ENCODE results near the gene KLF16. TPM values are rescaled to one million over a fixed set of nuclear protein-coding genes. Genes with fewer than 3 reads are reported as not detected.

The KLF16 gene
- total and polyA plus RNA-seq, 9 of the 15 experiments (the other 6 are each of a cell fraction or from before 2014, with no cell fraction given), result 0.04 to 60.4 (median 6.8) TPM

GRCh38 chr19:1824252-1824622 is 39.1 kb downstream of the KLF16 start (continued):
- TF ChIP-seq MAFG (tag; conservative IDR thresholded peaks at IDR 0.05) (no peak), TOE1 (IDR thresholded peaks at IDR 0.05; ENCODE audit: borderline replicate concordance) (no peak), TOE1 (CRISPR knock-in tag; IDR thresholded peaks at IDR 0.05; ENCODE audit: borderline replicate concordance, low read depth) (no peak), ZBTB33 (CRISPR knock-in tag; IDR thresholded peaks at IDR 0.05) (peak; percentile 81), POLR2G (IDR thresholded peaks at IDR 0.05; ENCODE audit: low read depth, low read length) (peak; percentile 52; the same call in 1 of the 2 replicates), TAF9B (IDR thresholded peaks at IDR 0.05; ENCODE audit: partially characterized antibody) (no peak), ATF1 (CRISPR knock-in tag; IDR thresholded peaks at IDR 0.05) (no peak), ATF1 (tag; IDR thresholded peaks at IDR 0.05) (peak; percentile 31)

GRCh38 chr19:1823539-1824251 is 39.7 kb downstream of the KLF16 start:
- Histone ChIP-seq H3K9me1 (ENCODE audit: control insufficient read depth, insufficient read depth, low read length) (no peaks in the 10 kb centered on the region), H3K27me3 (ENCODE audit: control insufficient read depth in 2 of 2, insufficient read depth in 2 of 2, low read length in 2 of 2) (no peaks in the 10 kb centered on the region), H3K4me2 (ENCODE audit: insufficient read depth, low read length) (no peak overlapping the region), H3K9ac (ENCODE audit: insufficient read depth in 1 of 2, low read depth in 2 of 2, low read length in 2 of 2) (peak overlapping the region in 1 of 2 experiments; percentile 64; a peak in 3 of 4 replicates), H3K4me1 (replicated peaks in 1 of 2; ENCODE audit: control insufficient read depth in 2 of 2, insufficient read depth in 2 of 2, low read length in 2 of 2) (peaks cover 11 to 59% of the 10 kb centered on the region in 2 experiments), H3K36me3 (ENCODE audit: control insufficient read depth, insufficient read depth, low read length) (peaks cover 86% of the 10 kb centered on the region; the same call in 2 of the 3 replicates), H3K79me2 (ENCODE audit: control insufficient read depth, insufficient read depth, low read length) (peaks cover 38% of the 10 kb centered on the region), H3K4me3 (no peak overlapping the region), H4K20me1 (replicated peaks; ENCODE audit: control insufficient read depth, insufficient read depth, low read length) (no peaks in the 10 kb centered on the region), H3K9me3 (replicated peaks; ENCODE audit: control insufficient read depth, insufficient read depth, low read depth, low read length) (no peaks in the 10 kb centered on the region), H2AFZ (ENCODE audit: low read depth, low read length) (no peak overlapping the region), H3K27ac (ENCODE audit: extremely low read depth, low read depth, low read length) (0 out of 3 replicates have a peak overlapping the region, but pooled peaks have one; percentile 20)
- TF ChIP-seq HNRNPL (IDR thresholded peaks at IDR 0.05; ENCODE audit: low read depth, low read length) (peak; percentile 36; the same call in 1 of the 2 replicates), MAFF (IDR thresholded peaks at IDR 0.05; ENCODE audit: low read length) (no peak), POLR2G (IDR thresholded peaks at IDR 0.05; ENCODE audit: low read depth, low read length) (peak; percentile 70), RBFOX2 (IDR thresholded peaks at IDR 0.05; ENCODE audit: low read depth, low read length) (0 out of 2 replicates have a peak, but pooled peaks have one; percentile 1), RAD21 (CRISPR knock-in tag; conservative IDR thresholded peaks at IDR 0.05 in 1 of 2, IDR thresholded peaks at IDR 0.05 in 1 of 2) (no peak)
- in situ Hi-C loops (cut with MboI), result no loop called here
- WGBS (ENCODE audit: insufficient coverage, low coverage, missing lambda C conversion rate), result 98% methylated on average over 27 of the region's 36 CpGs
- no TSS peak for BruUV-seq (replicated peaks)
- POLR2A ChIA-PET, result interaction anchor here (0.6 to 1.6 kb wide), 2 partner anchors 9 to 1360 kb away, joined by 3 to 5 read pairs; no protein-coding TSS in a partner anchor
- ATAC-seq (no peak), DNase-seq (ENCODE audit: extremely low read depth in 1 of 4, low spot score in 3 of 4) (no peak), FAIRE-seq (no peak)
- intact Hi-C loops (cut with micrococcal nuclease), result no loop called here
- CTCF ChIA-PET (ENCODE audit: low intra/inter-chr PET ratio), result interaction anchor here (0.6 kb wide), 1 partner anchor 155 kb away, joined by 3 read pairs; no protein-coding TSS in a partner anchor
